ENCODE data around the gene FER1L5.
"Not testable (repeated sequence)": the region's sequence is repeated elsewhere in the genome, so short reads cannot be mapped to it uniquely, and the experiment has no call there.

Gene FER1L5

DNA sequence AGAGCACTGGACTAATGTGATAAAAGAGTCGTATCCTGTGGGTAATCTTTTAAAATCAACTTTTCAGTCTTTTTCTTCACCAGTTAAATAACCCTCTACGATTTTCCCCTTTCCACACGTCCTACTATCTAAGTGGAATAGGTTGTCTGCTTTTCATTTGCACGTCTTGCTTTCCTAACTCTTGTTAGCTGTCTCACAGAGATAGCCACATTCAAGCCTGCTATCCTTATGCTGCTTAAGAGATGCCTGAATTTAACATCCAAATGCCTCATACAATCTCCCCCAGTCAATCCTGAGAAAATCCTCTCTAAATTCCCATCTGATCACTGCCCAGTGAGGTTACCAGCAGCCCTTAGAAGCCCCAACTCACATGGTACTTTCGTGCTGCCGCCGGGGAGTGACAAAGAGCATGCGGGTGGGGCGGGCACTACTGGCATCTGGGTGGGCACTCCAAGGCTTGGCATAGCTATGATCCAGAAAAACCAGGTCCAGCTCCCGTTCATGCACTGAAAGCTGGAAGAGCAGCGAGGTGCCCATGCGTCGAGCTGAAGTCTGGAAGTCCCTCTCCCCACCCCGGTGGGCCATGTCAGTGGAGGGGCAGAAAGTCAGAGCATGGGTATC, 5.9 kb upstream of the FER1L5 start:
- DNase-seq, result no peak

DNA sequence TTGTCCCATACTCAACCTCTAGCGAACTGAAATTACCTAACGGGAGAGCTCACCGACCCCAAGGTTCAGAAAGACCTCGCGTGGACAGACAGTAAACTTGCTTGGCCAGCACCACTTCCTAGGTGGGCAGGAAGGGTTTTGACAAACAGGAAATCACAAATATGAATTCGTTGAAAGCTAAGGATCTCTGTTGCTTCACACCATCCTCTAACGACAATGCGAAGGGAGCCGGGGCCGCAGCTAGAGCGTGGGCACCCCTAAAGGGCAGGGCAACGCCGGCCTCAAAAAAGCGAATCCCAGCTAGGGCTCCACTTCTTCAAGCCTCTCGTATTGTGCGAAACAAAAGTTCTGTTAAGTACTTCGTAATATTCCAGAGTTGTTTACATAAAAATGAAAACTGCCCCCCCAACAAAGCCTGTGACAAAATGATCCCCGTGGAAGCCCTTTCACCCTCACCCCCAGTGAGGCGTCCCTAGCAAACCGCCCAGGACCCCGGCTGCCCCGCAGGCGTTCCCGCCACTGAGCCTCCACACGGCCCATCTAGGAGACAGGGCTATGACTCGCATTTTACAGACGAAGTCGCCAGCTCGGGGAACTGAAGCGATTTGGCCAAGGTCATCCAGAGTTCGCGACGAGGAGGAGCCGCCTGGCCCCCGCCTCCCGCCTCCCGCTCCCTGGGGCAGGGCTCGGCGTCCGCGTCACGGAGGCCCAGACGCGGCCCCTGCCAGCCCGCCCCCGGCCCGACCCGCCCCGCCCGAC, 5.0 kb upstream of the FER1L5 start:
- DNase-seq, result peak; percentile 81

DNA sequence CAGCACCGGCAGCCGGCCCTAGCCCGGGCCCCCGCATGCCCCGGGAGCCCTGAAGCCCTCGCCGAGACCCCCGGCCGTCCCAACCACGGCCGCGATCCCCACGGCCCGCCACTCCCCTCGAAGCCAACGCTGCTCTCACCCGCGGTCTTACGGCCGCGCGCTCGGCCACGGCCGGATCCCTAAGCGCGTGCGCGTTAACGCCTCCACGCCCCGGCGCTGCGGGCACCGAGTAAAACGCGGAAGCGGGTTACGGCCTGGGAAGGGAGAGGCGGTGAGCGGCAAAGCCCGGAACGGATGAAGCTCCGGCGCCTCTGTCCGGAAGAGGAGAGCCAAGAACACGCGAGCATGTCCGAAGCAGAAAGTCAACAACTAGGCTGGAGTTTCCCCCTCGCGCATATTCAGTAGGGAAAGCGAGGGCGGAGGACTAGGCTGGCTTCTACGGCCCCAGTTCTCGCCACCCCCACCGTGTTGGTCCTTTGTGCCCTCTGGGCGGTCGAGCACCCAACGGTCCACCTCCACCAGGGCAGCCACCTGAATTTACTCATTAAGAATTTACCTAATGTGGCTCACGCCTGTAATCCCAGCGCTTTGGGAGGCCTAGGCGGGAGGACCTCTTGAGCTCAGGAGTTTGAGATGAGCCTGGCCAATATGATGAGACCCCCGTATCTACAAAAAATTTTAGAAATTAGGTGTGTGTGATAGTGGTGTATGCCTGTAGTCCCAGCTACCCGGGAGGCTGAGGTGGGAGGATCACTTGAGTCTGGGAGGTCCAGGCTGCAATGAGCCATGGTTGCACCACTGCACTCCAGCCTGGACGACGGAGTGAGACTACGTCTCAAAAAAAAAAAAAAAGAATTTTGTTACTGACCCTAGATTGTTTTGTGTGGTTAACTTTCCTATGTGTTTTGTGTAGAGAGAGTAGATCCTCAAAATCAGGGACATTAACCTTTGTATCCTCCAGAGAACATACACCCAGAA, 4.1 kb upstream of the FER1L5 start, which contains the start of gene KANSL3:
TSS of gene KANSL3 (minus strand) at position 169 of the 978 bp plus-strand sequence. CDS start 1,177 bp downstream, outside the sequence.
- peak; percentile 90 for DNase-seq

DNA sequence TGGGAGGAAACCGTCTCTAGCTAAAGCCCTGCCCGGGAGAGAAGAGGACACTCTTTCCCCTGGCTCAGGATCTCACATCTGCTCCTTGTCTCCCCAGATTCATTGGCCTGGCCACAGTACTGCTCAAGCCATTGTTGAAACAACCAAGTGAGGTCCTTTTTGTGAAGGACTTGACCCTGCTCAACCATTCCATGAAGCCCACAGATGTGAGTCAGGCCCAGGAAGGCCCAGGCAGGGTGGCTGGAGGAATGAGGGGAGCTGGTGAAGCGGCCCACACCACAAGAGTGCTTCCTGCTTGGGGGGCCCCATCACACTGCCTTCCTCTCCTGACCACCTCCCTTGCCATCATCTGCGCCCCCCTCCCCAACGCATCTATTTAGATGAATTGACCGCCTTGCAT, 5.1 kb downstream of the FER1L5 start:
- DNase-seq, result no peak

- no peak for DNase-seq
Measured at GRCh38 chr2:96648306-96648930, 5.9 kb downstream of the FER1L5 start.

- no peak for DNase-seq
Measured at GRCh38 chr2:96649342-96649741, 6.8 kb downstream of the FER1L5 start.

- no peak for DNase-seq
Measured at GRCh38 chr2:96651793-96652192, 9.2 kb downstream of the FER1L5 start.

DNA sequence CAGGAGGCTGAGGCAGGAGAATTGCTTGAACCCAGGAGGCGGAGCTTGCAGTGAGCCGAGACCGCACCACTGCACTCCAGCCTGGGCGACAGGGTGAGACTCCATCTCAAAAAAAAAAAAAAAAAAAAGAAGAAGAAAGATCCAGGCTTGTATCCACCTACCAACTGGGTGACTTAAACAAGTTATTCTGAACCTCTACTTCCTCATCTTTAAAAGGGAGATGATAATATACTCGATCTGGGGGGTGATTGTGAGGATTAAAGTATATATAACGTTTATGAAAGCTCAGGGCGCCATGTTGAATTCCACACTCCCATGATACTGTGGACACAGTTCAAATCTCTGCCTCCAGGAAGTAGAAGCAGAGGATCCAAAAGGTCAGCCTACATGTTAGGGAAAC, 12.2 kb downstream of the FER1L5 start:
- not testable (repeated sequence) for DNase-seq

DNA sequence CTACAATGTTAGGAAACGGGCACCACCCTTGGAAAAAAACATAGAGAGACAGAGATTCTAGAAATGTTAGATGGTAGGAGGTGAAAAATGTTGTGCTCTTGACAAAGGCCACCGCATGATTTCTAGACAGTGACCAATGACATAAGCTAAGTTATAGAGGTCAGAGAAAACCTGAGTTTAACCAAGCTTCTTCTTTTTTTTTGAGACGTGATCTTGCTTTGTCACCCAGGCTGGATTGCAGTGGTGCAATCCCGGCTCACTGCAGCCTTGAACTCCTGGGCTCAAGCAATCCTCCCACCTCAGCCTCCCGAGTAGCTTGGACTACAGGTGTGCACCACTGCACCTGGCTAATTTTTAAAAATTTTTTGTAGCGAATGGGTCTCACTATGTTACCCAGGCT, 13.0 kb downstream of the FER1L5 start:
- DNase-seq, result no peak

DNA sequence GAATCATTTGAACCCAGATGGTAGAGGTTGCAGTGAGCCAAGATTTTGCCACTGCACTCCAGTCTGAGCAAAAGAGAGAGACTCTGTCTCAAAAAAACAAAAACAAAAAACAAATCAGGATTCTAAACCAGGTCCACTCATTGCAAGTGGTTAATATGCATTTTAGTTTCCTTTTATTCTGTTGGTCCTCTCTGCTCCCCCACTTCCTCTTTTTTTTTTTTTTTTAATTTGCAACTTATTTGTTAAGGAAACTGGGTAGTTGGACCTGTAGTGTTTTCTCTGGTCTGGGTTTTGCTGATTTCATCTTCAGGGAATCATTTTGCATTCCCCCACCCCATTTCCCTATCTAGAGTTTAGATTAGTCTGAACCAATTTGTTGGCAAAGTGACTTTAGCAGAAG, 14.0 kb downstream of the FER1L5 start:
- DNase-seq, result no peak

- no peak for DNase-seq
Measured at GRCh38 chr2:96661324-96661723, 18.8 kb downstream of the FER1L5 start.

DNA sequence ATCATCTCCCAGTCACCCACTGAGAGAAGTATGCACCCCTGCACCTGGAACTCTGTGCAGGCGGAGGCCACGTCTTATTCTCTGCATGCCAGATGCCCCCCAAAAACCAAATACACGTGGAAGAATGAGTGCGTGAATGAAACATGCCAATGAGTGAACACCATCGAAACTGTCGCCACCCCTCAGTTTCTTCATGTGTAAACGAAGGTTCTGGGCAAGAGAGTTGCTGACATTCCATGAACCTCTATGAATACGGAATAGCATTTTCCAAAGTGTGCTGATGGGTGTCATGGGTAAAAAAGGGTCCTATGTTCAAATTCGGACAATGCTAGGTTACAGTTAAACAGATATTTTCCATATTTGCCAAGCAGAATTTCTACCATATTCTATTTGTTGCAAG, 19.8 kb downstream of the FER1L5 start:
- DNase-seq, result no peak

DNA sequence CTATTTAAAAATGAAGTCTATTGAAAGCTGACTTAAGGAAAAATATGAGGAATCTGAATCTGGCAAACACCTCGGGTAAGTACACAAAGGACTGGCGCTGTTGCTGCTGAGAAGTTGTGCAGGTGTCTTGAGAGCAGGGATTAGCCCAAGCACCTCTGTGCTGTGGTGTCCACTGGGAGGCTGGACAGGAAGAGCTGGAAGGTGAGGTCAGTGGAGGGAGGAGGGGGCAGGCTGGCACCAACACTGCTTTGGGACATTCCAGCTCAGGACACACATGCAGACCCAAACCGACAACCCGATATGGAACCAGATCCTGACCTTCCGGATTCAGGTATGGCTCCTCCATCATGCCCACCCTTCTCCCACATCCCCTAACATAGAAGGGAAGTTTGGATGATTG, 20.6 kb downstream of the FER1L5 start:
- DNase-seq, result no peak

GRCh38 chr2:96663829-96664228, 21.3 kb downstream of the FER1L5 start:
- DNase-seq, result no peak

- DNase-seq, result no peak
Measured at GRCh38 chr2:96664366-96664925, 21.9 kb downstream of the FER1L5 start.

- DNase-seq, result no peak
Measured at GRCh38 chr2:96665083-96665569, 22.6 kb downstream of the FER1L5 start.

DNA sequence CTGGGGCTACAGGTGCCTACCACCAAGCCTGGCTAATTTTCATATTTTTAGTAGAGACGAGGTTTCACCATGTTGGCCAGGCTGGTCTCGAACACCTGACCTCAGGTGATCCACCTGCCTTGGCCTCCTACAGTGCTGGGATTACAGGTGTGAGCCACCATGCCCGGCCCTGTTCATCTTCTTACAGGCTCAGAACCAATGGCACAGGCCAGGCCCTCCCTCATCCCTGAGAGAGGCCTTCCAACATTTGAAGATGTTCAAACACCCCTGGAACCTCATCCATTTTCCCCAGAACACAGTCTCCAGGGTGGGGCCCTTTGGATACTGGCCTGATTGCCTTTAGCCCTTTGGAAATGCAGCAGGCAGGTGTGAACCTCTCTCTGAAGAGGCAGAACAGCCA, 23.2 kb downstream of the FER1L5 start:
- not testable (repeated sequence) for DNase-seq

GRCh38 chr2:96668771-96669170, 26.2 kb downstream of the FER1L5 start:
- DNase-seq, result no peak

DNA sequence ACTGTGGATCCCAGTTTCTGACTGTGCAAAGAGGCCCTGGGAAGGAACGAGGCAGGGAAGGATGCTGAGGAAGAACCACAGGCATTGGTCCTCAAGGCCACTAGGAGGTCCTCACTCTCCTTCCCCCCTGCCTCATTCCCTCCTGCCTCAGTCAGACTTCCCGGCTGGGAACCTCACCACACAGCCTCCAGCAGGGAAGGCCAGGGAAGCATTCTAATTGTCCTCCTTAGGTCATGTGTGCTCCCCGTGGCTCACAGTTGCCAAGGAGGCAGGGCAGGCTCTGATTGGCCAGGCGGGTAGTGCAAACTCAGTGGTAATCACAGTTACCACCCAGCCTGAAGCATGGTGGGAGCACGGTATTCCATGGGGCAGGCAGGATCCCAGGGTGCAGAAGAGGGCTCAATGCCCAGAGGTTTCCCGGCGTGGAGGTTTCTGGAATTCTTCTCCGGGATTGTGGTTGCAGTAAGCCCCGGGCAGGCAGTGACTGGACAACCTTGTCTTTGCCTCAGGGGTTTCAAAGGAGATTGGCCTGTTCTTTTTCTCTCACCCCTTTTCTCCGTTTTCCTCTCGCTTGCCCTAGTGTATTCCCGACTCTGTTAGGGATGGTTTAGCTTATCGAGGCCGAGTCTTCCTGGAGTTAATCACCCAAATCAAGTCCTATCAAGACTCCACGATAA, 27.1 kb downstream of the FER1L5 start:
- DNase-seq, result no peak

GRCh38 chr2:96679848-96680247, 37.3 kb downstream of the FER1L5 start:
- no peak for DNase-seq

DNA sequence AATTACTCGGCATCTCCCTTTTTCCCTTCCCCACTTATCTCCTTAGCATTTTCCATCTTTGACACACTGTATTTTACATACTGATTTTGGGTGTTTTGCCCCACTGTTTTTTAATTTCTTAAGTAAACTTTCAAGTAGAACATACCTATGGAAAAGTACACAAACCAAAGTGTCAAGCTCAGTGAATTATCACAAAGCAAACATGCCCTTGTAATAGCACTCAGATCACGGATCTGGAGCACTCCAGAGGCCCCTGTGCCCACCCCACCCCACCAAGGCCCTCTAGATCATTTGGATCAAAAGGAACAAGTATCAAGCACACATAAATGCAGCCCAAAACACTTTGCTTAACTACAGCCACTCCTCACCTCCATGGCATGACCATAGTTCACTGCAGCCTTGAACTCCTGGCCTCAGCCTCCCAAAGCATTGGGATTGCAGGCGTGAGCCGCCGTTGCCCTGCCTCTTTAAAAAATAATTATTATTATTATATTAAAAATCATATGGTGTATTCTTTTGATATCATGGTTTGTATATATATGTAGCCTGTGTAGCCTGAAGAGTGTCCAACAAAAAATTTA, 38.1 kb downstream of the FER1L5 start:
- no peak for DNase-seq
